Stimulated activated naive CD8-positive, alpha-beta T cell treated with anti-CD3 and anti-CD28 coated beads, Interleukin-15, Interleukin-2, amounts not matched to agents 100 U/mL and 50 U/mL, for 24 hours (primary cell): ENCODE results near the gene CIBAR2.
A peak's percentile ranks its signal among the peaks of the same experiment; 100 is the strongest.

Experiments used
- ATAC-seq: fragments of 150-1000 bp; cut with Tn5 transposase; one replicate; pipeline ENCODE4 v1.10.0; 2021
- DNase-seq: peaks from one replicate; pipeline ENCODE4 v3.0.0; 2021

The CIBAR2 gene

DNA sequence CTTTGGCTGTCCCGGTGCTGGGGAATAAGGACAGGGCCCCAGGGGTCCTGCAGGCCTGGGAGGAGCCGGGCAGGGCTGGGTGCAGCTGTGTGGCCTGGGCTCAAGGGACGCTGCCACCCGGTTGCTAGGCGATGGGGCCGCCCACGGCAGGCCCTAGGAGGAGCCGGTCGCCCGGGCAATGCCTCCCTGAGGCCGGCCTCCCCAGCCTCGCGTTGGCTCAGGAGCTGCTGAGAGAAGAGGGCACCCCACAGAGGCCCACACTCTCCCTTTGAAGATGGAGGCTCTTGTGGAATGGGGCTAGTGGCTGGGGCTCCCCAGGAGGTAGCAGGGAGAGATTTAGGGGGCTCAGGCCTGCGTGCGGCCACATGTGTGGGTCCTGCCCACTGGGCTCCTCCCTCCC is at the start of gene CIBAR2:
CIBAR2 (minus strand) TSS at position 109 of the 400 bp plus-strand sequence. CDS start 120 bp downstream, outside the sequence.
- DNase-seq (no peak), ATAC-seq (no peak)

DNA sequence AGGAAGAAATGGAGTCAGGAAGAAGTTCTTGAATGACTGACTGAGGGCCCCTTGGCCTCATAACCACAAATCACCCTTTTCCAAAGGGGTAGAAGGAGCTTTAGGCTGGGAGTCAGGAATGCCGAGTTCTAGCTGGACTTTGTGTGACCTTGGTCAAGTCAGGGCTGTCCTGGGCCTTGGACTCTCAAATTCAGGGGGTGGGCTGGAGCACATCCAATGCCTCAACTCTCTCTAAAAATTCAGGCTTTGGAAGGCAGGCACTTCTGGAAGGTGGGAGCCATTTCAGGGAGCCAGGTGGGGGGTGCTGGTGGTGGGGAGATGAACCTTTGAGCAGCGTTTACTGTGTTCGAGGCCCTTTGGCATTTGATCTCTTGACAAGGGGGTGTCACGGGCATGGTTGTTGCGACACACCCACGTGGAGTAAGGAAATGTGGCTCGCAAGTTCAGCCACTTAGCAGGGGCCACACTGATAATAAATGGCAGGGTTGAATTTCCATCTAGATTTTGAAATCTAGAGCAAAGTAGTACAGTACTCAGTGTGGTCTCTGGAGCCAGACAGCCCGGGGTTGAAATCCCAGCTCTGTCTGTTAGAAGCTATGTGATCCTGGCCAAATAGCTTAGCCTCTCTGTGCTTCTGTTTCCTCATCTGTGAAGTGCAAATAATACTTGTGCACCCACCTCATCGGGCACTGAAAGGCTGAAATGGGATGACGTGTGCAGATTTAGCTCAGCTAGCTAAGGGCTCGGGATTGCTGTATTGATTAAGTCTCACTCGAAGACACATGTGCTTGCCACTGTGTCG is 47.1 kb upstream of the CIBAR2 start:
- no peak for ATAC-seq
- DNase-seq, result no peak

DNA sequence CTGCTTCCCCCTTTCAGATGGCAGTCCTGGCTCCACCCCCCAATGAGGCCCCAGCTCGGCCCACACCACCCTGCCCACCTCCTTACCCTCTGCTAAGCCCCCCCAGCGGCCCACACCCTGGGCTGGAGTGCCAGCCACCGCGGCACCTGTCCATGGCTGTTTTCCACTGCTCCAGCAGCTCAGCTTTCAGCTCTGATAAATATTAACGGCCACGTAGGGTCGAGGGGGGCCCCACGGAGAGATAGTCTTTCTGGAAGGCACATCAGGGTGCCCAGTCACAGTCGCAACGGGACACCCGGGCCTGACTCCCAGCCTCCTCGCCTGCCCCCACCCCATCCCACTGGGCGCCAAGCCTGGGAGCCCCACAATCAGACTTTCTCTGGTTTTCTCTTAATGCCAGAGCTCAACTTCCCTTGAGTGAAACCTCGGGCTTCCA is 46.5 kb upstream of the CIBAR2 start:
- DNase-seq, result no peak
- ATAC-seq, result no peak

DNA sequence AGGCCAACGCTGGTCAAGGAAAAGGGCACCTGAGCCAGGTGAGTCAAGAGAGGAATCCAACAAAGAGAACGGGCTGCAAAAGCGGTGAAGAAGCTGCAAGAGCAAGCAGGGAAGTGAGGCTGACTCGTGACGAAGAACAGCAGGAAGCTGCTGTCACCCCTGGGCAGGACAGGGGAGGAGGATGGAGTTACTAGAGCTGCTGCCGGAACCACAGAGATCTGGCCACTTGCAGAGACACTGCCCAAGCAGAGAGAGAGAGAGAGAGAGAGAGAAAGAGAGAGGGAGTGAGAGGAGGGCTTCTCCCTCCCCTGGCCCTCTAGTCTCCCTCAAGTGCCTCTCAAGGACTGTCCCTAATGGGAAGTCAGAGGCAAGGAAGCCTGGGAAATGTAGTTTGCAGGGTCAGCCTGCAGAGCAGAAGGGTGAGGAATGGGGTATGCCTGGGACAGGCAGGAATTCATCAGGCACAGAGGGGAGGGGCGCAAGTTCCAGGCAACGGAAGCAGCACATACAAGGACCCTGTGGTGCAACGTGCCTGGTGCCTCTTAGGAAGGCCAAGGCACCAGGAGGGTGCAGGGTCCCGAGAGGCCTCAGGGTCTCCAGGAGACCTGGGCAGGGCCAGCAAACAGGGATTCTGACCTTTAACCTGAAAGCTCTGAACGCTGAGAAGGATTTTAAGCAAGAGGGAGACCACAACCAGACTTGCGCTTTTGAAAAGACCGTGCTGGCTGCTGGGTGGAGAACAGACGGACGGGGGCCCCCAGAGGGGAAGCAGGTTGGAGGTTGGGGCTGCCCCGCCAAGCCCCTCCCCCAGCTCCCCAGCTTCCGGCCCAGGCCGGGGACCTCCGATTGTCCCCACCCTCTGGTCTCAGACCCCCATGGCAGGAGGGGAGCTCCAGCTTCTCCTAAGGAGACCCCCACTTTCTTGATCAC is 45.8 kb upstream of the CIBAR2 start:
- ATAC-seq, result peak; percentile 50
- peak; percentile 46 for DNase-seq

DNA sequence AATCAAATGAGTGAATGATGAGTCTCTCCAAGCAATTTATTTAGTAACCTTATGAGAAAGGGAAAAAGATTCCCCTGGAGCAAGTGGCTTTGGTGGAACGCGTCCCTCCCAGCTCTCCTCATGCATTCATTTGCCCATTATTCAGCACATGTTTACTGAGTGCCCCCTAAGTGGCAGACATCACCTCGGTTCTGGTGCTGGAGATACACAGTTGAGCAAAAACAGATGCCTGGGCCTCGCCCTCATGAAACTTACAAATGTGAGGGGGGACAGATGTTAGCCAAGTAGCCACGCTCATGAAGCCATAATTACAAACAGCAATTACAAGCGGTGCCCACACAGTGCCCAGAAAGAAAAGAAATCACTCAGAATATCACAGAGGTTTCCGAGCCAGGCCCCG is 45.1 kb upstream of the CIBAR2 start:
- DNase-seq (no peak), ATAC-seq (no peak)

DNA sequence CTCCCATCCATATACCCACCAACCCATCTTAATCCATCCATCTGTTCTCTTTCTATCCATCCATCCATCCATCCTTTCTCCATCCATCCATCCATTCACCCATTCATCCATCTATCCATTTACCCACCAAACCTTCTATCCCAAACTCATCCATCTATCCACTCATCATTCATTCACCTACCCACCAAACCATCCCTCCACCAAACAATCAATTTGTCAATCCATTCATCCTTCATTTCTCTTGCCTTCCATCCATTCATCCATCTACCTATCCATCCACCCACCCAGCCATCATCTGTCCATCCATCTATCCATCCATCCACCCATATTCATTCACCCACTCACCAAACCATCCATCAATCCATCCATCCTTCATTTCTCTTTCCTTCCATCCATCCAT is 44.6 kb upstream of the CIBAR2 start:
- ATAC-seq (no peak), DNase-seq (no peak)

DNA sequence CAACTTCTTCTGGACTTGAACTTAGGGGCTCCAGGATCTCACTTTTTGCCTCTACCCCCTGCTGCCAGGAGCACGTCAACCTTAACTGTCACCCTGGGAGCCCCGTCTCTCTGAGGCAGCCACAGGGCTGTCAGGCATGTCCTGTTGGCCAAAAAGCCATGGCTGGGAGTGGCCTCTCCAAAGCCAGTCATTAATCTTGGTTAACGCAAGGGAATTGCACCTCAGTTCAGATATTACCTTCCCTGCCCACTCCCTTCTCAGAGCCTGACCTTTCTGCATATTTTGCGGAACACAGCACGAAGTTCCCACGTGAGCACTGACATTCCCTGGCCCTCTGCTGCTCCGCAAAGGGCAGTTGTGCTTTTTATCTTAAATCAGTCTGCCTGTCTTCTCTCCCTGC is 44.2 kb upstream of the CIBAR2 start:
- DNase-seq (no peak), ATAC-seq (no peak)

DNA sequence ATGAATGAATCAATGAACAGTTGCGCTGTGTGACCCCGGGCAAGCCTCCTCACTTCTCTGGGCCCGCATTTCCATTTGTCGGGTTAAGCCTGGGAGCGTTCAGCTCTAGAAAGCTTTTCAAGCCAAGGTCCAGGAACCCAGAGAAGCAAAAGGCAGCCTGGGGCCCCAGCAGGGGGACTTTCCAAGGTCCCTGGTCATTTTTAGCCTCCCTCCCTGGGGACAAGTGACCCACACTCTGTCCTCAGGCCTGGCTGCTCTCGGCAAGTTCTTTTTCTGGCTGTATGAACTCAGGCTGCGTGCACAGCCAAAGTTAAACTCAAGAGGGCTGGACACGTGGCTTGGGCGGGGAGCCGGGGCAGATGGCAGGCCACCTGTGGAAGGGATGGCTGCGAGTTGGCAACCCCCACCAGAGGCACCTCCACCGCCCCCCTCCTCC is 41.4 kb upstream of the CIBAR2 start:
- DNase-seq (no peak), ATAC-seq (no peak)

DNA sequence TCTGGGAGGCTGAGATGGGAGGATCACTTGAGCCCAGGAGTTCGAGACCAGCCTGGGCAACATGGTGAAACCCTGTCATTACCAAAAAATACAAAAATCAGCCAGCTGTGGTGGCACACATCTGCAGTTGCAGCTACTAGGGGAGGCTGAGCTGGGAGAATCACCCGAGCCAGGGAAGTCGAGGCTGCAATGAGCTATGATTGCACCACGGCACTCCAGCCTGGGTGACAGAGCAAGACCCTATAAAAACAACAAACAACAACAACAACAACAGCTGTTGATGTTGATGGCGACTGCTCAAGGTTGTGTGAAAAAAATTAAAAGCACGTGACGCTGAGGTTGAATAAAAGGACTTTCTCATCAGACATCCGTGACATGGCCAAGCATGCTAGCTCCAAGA is 40.8 kb upstream of the CIBAR2 start:
- ATAC-seq, result no peak
- DNase-seq, result no peak

DNA sequence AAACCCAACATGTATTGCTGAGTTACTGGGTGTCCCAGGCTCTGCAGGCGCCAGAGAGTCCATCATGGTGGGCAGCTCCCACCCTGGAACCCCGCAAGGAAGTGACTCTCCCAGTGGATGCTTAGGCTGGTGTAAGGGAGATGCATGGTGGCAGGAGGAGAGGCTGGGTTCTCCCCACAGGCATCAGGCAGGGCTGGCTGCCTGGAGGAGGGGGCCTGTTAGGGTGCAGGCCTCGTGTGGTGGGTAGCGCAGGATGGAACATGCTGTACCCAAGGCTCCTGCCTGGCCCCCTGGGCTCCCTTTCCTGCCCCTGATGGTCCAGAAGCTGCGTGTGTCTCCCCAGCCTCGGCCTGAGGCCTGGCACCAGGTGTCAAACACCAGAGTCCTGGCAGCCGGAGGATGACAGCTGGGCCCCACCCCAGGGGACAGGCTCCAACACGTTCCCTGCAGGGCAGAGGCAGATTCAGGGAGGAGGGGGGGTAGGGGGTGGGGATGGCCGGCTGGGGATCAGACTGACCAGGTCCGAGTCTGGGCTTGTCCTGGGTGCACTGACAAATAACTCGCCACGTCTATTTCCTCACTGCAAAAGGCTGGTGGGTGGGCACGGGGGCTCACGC is 40.2 kb upstream of the CIBAR2 start:
- ATAC-seq (no peak), DNase-seq (no peak)

DNA sequence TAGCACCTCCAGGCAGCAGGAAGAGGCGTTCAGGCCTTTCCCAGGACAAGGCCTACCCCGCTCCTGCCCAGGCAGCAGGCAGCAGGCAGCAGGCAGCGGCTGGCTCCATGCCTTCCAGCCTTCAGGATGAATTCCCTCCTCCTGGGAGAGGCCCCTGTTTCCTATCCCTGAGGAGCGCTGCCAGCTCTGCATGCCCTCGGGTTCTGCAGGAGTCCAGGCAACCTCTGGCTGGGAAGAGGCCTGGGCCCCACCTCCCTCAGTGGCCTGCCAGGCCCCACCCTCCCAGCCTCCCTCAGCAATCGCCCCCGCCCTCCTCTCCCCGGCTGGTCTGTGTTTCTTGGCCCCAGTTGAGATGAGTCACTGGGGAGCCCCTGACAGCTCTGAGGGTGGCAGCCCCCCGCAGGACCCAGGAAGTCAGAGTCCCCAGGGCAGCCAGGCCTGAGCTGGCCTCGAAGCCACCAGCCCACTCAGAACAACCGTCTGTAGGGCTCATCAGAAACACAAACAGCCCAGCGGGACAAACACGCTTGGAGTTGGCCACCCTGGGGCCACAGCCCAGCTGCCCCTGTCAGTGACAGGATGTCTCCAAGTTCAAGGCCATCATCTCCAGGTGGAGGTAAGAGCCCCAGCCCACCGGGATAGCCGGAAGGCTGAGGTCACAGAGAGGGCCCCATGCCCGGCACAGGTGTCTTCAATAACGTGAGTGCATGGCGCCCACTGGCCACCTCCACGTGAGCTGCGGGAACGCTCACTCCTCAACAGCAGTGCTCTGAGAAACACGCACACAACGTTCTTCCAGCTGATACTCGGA is 39.5 kb upstream of the CIBAR2 start:
- ATAC-seq (peak; percentile 49), DNase-seq (no peak)

DNA sequence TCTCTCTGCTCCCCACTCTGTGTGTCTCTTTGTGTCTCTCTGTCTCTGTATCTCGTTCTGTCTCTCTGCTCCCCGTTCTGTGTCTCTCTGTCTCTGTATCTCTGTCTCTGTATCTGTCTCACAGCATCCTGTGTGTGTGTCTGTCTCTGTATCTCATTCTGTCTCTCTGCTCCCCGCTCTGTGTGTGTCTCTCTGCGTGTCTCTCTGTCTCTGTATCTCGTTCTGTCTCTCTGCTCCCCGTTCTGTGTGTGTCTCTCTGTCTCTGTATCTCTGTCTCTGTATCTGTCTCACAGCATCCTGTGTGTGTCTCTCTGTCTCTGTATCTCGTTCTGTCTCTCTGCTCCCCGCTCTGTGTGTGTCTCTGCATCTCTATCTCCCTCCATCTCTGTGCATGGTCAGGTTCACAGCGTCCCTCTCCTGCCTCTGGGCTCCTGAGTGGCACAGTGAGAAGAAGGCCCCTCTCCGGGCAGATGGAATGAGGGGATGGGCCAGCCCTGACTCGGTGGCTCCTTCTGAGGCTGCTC is 38.9 kb upstream of the CIBAR2 start:
- DNase-seq (no peak), ATAC-seq (no peak)

DNA sequence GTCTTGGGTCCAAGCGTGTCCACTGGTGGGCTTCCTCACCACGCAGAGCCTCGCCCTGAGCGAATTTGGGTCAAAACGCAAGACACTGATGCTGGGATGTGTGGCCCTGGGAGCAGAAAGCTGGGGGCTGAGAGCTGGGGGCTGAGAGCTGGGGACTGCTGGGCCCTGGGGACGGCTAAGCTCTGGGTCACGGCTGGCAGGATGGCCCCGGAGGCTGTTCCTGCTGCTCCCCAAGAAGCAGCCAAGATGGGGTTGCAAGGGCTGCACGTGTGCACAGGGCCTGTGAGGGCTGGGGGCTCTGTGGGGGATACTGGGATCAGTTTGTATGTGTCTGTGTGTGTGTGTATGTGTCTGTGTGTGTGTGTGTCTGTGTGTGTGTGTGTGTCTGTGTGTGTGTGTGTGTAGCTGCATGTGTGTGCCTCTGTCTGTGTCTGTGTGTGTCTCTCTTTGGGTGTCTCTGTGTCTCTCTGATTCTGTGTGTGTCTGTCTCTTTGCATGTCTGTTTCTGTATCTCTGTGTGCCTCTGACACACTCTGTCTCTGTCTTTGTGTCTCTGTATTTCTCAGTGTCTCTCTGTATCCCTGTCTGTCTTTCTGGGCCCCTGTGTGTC is 38.2 kb upstream of the CIBAR2 start:
- ATAC-seq (no peak), DNase-seq (no peak)

DNA sequence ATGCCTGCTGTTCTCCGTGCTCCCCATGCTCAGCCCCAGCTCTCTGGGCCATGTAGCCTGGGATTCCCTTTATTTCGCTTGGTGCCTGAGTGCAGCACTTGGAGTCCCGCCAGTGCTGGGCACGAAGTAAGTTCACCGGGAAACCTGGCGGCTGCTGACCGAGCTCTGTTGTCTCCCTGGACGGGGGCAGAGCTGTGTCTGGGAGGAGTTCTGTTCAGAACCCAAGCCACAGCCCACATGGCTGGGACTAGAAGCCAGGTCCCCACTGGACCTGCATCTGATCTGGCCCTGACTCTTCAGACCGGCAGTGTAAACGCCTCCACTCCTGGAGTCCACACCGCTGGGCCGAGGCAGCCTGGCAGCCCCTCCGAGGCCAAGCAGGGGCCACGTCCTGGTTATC is 37.5 kb upstream of the CIBAR2 start:
- DNase-seq (no peak), ATAC-seq (no peak)

DNA sequence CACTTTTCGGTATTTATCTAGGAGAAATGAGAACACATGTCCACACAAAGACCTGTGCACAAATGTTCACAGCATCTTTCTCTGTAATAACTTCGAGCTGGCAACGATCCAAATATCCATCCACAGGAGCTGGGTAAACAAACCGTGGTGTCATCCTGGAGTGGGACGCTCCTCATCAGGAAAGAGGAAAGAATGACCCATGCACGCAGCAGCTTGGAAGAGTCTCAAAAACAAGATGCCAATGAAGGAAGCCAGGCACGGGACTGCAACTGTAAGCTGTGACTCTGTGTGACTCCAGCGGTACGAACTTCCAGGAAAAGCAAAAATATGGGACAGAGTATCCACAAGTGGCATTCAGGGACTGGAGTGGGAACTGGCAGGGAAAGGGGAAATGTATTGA is 36.7 kb upstream of the CIBAR2 start:
- DNase-seq (no peak), ATAC-seq (no peak)

DNA sequence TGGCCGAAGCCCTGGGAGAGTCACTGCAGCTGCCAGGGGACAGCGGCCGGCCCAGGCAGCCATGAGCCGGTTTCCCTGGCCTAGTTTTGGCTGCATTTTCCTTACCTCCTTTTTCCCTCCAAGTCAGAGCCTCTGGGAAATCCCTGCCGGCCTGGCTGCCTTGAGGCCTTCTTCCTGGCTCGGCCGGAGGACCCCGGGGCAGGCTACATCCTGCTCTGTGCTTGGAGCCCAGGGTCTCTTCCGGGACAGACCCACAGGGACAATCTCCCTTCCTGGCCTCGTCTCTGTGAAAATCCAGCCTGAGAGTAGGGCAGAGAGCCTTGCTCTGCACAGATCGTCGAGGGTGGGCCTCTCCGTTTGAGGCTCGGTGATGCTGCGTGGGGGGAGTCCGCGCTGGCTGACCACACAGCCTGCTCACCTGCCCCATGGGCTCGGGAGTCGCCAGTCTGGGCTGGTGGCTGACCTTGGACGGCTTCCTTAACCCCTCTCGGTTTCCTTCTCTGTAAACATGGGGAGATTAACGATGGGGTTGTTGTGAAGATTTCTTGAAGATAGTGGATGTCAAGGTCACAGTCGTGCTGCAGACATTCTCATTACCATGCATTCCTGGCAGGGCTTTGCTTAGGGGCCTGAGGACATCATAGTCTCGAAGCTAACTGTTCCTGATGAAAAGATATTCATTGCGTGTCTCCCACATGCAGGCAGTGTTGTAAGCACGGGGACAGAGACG is 34.8 kb upstream of the CIBAR2 start:
- no peak for DNase-seq
- no peak for ATAC-seq

DNA sequence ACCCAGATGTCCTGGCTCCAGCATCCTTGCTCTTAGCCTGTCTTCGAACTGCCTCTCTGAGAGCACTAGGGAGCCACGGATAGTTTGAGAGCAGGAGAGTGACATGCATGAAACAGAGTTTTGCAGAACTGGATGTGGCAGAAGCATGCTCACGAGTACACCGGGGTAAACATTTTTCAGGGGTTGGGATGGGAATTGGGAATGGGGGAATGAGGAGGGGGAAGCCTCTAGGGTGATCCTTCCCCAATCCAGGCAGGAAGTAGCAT is 34.2 kb upstream of the CIBAR2 start:
- DNase-seq, result no peak

DNA sequence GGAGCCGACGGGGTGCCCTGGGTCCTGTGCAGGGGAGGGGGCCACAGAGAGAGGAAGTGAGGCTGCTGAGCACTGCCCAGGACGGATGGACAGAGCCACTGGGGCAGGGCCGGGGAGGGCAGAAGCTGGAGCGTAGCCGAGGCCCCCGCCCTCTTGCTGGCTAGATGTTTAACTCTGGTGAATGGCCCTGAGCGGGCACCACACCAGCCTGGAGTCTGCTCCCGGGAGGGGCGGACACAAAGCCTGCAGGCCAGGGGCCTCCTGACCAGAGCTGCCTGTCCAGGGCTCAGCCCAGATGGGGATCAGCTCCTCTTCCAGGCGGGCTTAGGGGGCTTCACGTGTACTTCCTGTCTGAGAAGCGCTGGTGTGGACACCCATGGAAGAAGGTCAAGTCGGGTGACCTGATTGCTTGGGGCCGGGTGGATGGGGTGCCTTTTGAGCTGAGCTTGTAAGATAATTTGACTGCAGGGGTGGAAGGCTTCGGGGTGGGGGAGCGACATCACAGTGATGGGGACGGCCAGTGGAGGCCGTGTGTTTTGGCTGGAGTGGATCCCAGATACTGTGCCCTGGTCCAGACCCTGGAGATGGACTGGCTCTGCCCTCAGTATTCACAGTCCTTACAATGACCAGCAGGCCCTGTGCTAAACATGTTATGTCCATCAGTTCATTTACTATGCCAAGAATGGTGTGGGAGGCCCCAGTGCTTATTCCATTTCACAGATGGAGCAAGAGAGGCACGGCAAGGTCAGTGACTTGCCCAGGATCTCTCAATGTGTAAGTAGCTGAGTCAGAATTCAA is 33.7 kb upstream of the CIBAR2 start:
- ATAC-seq (no peak), DNase-seq (no peak)

More for the DNA sequence above, 34.2 kb upstream of the CIBAR2 start:
- no peak for ATAC-seq

DNA sequence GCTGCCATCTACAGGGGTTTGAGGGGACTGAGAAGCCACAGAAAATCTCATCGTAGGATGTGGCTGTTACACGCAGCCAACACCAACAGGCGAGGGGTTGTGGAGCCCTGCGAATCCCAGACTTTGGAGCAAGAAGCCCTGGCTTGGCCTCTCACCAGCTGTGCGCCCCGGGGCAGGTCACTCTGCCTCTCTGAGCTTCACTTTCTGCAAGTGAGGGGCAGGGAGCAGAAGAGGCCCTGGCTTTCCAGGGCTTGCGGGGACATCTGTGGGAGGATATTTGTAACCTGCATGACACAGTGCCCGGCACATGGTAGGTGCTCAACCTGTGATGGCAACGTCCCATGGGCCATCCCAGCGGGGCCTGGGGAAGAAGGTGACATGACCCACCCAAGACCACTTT is 32.9 kb upstream of the CIBAR2 start:
- ATAC-seq (no peak), DNase-seq (no peak)
